NCI-H345 (cell line): ENCODE results near the gene AGPAT2.
"Not testable (repeated sequence)": the region's sequence is repeated elsewhere in the genome, so short reads cannot be mapped to it uniquely, and the experiment has no call there.

Source experiments
- DNase-seq: peaks from one replicate; lab custom pipeline; 2025; lab: John Stamatoyannopoulos, UW

Gene AGPAT2

DNA sequence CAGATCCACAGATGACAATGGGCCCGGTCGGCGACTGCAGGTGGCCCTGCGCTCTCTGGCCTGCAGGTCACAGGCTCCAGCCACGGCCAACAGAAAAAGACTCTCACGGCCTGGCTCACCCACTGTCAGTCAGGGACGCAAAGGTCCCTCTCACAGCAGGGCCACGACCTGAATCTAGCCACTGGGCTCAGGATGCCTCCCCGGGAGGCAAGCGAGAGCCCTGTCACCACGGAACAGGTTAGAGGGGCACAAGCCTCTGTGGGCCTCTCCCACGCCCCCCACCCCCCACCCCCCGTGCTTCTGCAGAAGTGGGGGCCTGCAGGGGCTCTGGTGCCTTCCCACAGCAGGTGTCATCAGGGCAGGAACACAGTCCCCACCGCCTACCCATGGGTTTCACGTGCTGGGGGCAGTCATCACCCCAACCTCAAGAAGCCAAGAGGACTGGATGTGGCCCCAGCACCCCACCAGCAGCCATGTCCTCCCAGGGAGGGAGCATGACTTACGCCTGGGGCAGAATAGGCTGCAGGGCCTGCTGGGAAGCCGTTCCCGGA, 41.8 kb downstream of the AGPAT2 start:
- no peak for DNase-seq

GRCh38 chr9:136644593-136645351, 42.5 kb downstream of the AGPAT2 start:
- peak; percentile 38 for DNase-seq

DNA sequence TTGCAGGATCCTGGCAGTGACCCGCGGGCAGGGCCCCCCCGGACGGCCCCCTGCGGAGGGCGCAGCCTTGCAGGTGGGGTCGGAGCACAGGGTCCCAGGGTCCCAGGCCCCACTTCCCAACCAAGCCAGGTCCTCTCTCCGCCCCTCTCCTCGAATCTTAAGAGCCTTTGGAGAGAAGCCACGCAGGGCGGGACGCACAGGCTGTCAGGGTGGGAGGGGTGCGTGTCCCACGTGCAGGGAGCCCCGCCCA, 43.0 kb downstream of the AGPAT2 start:
- DNase-seq, result no peak

DNA sequence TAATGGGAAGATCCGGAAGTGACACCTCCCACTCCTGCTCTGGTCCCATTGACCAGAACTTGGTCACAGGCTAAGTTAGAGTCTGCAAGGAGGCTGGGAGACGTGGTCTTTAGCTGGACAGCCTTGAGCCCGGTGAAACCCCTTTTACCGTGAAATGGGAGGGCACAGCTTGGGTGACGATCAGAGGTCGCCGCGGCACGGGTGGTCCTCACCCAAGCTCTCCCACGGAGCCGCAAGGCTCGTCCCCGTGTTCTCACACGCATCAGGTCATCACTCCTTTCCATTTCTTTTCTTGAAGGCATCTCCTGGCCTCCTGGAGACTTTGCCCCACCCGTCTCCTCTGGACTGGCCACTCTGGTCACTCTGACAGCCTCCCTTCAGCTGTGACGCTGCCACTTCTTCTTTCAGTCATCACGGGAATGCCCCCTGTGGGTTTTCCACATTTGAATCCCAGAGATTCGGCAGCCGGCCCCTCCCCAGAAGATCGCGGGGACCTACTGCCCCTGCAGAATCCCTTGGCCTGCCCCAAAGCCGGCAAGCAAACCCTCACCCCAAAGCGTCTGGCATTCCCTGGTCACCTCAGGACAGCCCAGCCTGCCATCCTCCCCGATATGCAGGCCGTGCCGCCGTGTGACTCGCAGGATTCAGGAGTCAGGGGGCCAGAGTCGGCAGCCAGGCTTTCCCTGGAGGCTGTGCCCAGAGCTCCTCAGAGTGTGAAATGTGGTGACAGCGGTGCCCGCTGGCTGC, 43.5 kb downstream of the AGPAT2 start:
- no peak for DNase-seq

GRCh38 chr9:136642439-136642921, 44.8 kb downstream of the AGPAT2 start:
- DNase-seq, result no peak

GRCh38 chr9:136640171-136641111, 46.8 kb downstream of the AGPAT2 start:
- no peak for DNase-seq

DNA sequence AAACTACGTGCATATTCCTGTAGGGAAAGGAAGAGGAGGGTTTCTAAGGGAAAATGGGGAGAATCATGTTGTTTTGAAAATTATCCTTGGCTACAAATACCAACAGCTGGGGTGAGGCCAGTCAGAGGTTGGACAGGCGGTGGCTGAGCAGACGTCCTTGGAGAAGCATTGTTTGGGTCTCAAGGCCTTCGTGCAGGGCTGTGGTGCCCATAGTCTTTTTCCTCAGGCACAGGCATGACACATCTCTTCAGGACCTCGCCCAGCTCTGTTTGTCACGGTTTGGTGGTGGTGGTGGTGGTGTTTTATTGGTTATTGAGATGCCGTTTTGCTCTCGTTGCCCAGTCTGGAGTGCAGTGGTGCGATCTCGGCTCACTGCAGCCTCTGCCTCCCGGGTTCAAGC, 52.4 kb downstream of the AGPAT2 start:
- DNase-seq, result no peak

DNA sequence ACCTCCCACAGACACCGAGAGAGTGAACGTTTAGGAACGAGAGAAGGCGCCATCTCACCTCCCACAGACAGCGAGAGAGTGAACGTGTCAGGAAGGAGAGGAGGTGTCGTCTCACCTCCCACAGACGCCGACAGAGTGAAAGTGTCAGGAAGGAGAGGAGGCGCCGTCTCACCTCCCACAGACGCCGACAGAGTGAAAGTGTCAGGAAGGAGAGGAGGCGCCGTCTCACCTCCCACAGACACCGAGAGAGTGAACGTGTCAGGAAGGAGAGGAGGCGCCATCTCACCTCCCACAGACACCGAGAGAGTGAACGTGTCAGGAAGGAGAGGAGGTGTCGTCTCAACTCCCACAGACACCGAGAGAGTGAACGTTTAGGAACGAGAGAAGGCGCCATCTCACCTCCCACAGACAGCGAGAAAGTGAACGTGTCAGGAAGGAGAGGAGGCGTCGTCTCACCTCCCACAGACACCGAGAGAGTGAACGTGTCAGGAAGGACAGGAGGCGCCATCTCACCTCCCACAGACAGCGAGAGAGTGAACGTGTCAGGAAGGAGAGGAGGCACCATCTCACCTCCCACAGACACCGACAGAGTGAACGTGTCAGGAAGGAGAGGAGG, 54.7 kb downstream of the AGPAT2 start:
- DNase-seq, result not testable (repeated sequence)

- not testable (repeated sequence) for DNase-seq
These were observed 55.2 kb downstream of the AGPAT2 start for GRCh38 chr9:136632072-136632471.

DNA sequence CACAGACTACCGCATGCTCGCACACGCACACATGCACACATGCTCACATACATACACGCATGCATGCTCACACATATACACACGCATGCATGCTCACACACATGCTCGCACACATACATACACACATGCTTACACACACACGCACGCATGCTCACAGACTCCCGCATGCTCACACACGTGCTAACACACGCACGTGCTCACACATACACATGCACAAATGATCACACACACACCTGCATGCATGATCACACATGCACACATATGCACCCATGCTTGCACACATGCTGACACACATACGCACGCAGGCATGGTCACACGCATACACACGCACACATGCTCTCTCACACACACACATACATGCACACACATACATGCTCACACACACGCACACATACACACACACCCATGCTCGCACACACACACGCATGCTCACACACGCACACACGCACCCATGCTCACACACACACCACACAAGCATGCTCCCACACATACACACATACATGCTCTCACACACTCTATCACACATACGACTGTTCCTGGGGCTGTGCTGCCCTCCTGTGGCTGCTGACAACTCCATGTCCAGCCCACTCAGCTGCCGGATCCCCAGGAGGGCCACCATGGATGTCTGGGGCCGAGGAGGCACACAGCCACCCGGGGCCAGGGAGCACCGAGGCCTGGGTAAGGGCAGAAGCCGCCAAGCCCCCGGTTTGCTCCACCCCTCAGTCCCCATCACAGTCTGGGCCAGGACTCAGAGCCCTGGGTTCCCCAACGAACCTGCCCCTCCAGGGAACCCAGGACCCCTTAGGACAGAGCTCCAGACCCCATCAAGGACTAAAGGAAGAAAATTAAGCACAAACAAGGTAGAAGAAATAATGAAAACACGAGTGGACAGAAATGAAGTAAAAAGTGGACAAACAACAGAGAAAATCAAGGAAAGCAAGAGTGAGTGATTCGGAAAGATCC, 55.9 kb downstream of the AGPAT2 start:
- DNase-seq, result peak; percentile 76

- no peak for DNase-seq
These were observed 56.6 kb downstream of the AGPAT2 start for GRCh38 chr9:136630662-136630992.

- DNase-seq, result peak; percentile 50
These were observed 57.2 kb downstream of the AGPAT2 start for GRCh38 chr9:136629879-136630661.

DNA sequence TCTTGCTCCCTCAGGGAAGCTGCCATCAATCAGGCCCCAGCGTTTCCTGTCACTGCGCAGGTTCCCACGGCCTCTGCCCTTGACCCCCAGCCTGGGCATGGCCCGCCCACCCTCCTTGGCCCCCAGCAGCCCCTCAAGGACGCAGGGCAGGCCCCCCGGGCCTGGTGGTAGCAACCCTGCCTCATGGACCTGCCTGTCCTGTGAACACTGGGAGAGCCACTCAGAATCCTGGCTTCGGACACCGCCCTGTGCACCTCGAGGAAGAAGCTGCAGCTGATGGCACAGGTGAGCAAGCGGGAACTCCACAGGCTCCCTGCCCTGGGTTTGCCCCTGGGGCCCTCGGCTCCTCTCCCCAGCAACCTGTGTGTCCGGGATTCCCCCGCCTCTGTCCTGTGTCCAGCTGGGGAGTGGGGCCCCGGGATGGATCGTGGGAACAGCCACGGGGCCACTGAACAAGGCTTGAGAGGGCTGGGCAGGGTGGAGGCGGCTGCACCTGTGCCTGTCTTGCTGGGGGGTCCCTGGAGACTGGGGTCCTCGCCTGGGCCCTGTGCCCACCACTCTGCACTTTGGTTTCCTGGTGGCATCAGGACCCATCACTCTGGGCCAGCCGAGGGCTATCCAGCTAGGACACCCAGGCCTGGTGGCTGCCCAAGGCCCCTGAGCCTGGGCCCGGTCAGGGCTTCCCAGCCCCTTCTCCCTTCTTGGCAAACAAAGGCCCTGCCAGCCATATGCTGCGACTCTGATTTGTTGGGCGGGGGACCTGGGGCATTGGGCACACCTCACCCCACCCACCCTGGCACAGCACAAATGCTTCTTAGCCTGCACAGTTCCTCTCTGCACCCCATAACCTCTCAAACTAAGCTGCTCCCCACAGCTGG, 58.0 kb downstream of the AGPAT2 start:
- DNase-seq, result no peak

DNA sequence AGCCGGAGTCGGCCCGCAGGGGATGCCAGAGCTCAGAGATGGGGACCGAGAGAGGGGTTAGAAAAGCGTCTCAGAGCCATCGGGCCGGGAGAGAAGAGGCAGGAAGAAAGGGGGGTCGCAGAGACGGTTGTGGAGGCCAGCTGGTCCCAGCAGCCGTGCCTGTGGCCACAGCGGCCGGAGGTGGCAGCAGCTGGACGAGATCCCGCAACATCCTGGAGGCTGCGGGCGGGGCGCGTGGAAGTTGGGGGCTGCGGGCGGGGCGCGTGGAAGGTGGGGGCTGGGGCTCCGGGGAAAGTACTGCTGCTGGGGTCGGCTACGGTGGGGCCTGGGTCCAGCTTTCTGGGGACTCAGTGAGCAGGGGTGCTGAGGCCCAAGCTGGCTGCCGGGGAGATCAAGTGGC, 59.0 kb downstream of the AGPAT2 start:
- no peak for DNase-seq

DNA sequence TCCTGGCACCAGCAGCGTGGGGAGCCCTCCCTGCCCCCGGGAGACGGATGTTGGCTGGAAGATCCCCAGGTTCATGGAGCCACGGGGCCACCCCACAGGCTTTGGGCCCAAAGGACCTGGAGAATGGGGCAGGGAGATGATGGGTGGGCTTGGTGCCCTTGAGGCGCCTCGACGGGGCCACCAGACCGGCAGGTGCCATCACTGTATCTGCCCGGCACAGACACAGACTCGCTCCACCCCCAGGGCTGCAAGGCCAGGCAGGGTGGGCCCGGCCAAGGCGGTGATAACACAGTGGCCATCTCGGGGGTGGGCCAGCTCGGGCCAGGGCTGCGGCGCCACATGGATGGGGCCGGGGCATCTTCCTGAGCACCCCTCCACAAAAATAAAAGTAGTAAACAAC, 59.6 kb downstream of the AGPAT2 start:
- no peak for DNase-seq

DNA sequence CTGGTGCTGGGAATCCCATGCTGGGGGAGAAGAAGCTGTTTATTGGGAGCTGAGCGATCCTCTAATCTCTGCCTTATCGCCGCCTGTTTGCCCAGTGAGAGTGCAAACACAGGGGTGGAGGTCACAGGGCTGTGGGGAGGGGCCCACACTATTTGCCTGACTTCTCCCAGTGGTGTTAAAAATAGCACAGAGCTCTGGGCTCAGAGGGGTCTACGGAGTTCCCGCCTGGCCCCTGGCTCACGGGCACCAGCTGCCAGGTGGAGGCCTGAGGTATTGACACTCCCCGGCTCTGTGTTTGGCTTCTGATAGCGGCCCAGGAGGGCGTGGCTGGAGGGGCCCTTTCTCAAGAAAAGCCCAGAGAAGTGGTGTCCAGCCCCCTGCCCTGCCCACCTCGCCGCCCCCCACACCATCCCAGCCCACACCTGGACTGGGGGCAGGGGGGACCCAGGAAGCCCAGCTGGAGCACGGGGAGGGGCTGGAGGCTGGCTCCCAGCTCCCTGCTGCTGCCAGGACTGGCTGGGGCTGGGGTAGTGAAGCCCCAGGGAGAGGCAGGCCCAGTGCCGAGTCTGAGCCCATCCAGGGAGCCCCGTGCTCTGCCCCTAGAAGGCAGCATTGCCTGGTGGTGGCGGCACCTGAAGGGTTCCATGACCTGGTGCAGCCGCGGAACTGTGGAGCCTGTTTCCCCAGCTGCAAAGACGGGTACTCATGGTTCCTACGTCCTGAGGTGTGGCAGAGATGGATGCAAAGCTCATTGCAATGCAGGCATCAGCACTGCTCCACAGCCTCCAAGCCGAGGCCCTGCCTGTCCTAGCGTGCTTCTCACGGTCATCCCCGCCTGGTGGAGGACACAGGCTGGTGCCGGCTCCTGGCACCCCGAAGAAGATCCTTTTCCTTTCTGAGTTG, 60.3 kb downstream of the AGPAT2 start:
- DNase-seq, result peak; percentile 22

DNA sequence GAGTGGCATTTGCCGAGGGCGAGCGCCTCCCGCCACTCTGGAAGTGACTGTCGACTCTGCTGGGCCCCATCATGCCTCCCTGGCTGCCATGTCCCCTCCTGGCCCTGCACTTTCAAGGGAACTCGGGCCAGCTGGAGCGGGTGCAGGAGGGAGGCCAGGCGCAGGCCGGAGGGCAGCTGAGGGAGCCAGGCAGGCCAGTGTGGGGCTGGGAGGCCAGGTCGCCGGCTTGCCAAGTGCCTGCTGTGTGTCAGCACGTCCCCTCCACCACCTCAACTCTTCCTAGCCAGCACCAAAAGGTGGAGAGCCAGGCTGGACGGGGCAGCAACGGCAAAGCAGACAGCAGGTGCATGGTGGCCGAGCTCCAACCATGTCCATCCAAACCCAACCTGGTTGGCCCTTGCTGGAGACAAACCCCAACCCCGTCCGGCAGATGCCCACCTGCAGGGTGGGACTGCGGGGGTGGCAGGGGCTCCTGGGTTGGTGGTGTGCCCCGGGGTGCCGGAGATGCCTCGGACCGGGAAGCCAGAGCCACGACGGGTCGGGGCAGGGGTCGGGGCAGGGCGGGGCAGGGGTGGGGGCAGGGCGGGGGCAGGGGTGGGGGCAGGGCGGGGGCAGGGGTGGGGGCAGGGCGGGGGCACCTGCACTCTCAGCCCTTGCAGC, 61.1 kb downstream of the AGPAT2 start:
- no peak for DNase-seq
